ENCODE measurements around the gene DPP9.
"Not testable (repeated sequence)": the region's sequence is repeated elsewhere in the genome, so short reads cannot be mapped to it uniquely, and the experiment has no call there.

The DPP9 gene

DNA sequence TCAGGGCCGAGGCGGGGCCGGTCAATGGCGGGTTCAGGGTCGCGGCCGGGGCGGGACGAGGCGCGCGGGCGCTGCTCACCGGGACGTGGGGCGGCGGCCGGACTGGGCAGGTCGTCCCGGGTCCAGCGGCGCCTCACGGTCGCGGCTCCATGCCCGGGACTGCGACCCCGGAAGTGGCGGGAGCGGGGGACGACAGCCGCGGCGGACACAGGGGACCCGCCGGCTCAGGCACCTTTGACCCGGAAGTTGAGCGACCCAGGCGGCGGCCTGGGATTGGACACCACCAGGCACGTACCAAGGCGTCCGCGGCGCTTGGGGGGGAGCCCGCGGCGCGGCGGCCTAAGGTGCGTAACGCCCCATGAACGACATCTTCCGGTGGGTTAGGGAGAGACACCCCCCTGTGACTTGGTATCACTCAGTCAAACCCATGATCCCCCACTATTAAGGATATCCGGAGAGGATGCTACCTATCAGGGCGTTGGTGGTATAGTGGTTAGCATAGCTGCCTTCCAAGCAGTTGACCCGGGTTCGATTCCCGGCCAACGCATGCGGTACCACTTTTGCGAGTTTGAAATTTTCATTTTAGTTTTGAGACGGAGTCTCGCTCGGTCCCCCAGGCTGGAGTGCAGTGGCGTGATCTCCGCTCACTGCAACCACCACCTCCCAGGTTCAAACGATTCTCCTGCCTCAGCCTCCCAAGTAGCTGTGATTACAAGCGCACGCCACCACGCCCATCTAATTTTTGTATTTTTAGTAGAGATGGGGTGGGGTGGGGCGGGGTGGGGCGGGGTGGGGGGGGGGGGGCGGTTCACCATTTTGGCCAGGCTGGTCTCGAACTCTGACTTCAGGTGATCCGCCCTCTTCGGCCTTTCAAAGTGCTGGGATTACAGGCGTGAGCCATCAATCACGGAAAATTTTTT, at the start of gene DPP9:
TSS of gene DPP9 (minus strand) at position 248 of the 920 bp plus-strand sequence. CDS start 3,936 bp downstream, outside the sequence.
- peak; percentile 99 for DNase-seq (ENCODE audit: low spot score)

GRCh38 chr19:4773047-4773640, 49.5 kb upstream of the DPP9 start:
- no peak for DNase-seq (ENCODE audit: low spot score)

DNA sequence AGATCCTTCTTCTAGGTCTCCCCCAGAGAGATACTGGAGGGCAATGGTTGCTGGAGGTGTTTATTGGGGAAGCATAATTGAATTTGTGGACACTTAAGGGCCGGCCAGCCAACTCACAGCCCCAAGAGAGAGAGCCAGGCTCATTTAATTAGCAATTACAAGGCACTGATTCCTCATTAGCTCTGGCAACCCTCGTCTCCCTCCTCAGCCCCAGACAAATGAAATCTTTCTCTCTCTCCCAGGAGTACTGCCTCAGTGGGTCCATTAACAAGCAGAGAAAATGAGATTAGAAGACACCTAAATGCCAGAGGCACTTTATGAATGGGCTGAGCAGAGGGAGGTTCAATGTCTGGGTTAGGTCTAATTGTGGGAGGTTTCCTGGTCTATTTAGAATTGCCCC, 48.9 kb upstream of the DPP9 start:
- DNase-seq (ENCODE audit: low spot score): no peak

DNA sequence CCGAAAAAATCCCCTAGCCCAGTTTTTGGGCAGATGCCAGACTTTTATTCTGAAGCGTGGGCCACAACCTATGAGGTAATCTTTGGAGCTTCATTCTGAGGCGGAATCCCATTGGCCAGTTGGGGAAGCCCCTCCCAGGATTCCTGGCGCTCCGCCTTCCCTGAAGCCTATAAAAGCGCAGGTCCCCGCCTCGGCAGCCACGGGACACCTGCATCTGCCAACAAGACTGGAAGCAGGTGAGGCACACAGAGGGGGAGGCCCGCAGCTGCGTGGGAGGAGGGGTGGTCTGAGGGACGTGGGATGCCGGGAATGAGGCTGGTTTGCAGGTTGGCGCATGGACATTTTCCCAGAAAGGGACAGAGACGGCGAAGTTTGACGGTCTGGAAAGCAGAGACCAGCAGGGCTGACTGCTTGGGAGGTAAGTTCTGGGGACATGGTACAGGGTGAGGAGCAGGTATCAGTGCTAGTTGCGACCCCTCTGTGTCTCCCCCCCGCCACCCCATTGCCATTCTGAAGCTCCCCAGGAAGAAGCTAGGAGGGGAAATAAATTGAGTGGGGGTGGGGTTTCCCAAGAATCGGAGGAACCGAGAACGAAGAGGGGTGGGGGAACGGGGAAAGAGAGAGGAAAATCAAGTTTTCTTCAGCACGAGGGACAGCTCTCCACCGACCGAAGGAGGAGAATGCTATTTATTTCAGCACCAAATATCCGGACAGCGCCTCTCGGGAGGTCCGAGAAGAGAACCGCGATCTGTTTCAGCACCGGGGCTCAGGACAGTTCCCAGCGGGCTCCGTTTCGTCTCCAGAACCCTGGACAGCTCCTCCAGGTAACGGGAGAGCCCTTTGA, 45.5 kb upstream of the DPP9 start:
- DNase-seq (ENCODE audit: low spot score): peak; percentile 97

DNA sequence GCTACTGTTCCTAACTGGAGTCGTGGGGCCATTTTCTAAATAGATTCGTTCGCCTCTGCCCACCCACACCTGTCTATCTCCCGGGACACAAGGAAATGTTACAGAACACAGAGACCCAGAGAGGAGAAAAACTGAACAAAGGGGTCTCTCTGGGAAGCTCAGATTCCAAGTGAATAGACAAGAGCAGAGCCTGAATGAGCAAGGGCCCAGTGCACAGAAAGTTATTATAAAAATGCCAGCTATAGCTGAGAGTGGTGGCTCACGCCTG, 40.7 kb upstream of the DPP9 start:
- DNase-seq (ENCODE audit: low spot score): no peak

GRCh38 chr19:4763021-4763420, 39.4 kb upstream of the DPP9 start:
- no peak for DNase-seq (ENCODE audit: low spot score)

DNA sequence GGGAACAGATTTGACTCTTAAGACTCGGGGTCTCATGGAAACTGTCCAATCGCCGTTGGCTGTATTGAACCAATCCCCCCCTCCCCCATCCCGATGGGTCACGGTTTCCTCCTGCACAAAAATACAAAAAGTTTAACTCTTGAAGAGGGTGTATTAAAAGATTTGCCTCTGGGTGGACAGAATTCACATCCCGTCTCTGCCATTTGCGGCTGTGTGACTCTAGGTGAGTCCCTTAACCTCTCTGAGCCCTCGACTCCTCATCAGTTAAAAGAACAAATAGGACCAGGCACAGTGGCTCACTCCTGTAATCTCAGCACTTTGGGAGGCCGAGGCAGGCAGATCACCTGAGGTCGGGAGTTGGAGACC, 36.6 kb upstream of the DPP9 start:
- DNase-seq (ENCODE audit: low spot score): no peak

DNA sequence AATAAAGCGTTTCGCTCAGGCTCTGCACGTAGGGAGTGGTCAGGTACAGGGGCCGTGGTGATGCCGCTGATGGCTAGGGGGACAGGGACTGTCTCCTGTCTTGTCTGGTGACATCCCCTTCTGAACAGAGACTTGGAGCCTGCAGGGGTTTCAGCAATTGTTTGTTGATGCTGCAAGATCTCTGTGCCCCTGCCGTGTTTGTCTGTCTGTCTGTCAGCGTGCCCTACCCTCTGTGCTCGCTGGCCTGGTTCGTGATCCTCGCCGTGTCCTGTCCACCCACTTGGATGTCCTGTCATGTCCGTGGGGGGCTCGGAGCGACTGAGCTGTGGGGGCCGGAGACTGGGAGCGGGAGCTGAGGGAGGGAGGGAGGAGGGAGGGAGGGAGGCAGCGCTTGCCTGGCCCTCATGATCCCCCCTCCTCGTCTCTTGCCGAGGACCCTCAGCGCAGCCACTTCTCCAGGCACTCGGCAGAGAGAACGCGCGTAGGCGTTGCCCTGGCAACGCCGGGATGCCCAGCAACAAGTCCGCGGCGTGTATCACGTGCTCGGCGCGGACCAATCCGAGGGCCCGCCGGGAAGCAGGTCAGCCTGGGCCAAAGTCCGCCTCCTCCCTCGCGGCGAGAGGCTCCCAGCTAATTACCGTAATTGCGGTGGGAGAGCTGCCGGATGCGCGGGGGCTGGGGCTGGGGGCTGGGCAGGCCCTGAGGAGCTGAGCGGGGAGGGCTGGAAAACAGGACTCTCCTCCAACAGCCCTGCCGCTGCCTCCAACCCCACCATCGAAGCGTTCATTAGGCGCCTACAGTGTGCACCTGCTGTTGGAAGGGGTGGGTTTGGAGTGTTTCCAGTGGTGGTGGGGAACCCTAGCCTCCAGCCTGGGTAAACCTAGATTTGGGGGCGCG, 36.0 kb upstream of the DPP9 start:
- peak; percentile 92 for DNase-seq (ENCODE audit: low spot score)

DNA sequence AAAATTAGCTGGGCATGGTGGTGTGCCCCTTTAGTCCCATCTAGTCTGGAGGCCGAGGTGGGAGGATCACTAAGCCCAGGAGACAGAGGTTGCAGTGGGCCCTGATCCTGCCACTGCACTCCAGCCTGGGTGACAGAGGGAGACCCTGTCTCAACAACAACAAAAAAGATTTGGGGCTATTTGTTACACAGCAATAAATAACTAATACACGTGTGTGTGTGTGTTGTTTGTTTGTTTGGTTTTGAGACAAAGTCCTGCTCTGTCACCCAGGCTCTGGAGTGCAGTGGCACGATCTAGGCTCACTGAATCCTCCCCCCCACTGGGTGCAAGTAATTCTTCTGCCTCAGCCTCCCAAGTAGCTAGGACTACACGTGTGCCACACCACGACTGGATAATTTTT, 35.0 kb upstream of the DPP9 start:
- DNase-seq (ENCODE audit: low spot score): no peak

GRCh38 chr19:4758082-4758481, 34.4 kb upstream of the DPP9 start:
- no peak for DNase-seq (ENCODE audit: low spot score)

GRCh38 chr19:4755459-4755858, 31.8 kb upstream of the DPP9 start:
- no peak for DNase-seq (ENCODE audit: low spot score)

DNA sequence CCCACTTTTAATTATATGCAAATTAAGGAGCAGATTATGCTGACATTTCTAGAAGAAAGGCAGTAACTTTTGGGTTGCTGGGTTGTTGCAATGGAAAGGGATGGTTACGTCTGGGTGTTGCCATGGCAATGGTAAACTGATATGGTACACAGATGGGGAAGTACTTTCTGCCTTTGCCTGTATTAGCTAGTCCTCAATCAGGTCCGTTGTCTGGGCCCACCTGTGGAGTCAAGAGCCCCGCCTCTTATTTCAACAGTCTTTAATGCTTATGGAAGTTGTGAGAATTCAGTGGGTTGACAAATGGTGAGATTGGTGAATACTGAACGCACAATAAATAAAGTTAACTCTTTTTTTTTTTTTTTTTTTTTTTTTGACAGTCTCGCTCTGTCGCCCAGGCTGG, 30.6 kb upstream of the DPP9 start:
- DNase-seq (ENCODE audit: low spot score): no peak

- no peak for DNase-seq (ENCODE audit: low spot score)
Measured at GRCh38 chr19:4749870-4750590, 26.4 kb upstream of the DPP9 start.

DNA sequence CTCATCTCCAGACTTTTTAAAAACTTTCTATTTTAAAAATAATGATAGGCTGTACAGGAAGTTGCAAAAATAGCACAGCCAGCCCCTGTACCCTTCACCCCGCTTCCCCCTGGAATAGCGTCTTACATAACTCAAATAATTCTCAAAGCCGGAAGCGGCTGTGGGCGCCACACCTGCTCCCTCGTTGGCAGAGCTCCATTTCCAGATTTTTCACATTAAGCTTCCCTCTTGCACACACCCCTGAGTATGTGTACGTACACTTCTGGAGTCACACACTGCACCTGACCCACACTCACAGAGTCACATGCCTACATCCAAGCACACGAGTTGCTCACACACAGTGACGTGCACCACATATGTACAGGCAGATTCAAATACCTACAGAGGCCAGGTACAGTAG, 24.9 kb upstream of the DPP9 start:
- DNase-seq (ENCODE audit: low spot score): no peak

DNA sequence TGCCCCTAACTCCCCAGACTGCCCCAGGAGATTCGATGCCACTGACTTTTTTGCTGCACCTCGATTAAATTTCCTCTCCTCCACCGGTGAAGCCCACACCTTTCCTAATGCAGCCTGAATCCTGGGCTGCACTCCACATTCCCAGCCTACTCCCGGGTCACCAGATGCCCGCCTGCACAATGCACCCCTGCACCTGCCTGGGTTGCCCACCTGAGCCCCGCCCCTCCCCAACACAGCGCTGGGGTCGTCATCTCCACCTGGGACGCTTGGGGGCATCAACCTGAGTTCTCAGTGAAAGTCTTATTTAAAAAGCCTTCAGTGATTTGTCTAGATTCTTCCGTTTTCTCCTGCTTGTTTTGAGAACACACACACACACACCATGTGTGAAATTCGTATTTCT, 24.5 kb upstream of the DPP9 start:
- DNase-seq (ENCODE audit: low spot score): no peak

DNA sequence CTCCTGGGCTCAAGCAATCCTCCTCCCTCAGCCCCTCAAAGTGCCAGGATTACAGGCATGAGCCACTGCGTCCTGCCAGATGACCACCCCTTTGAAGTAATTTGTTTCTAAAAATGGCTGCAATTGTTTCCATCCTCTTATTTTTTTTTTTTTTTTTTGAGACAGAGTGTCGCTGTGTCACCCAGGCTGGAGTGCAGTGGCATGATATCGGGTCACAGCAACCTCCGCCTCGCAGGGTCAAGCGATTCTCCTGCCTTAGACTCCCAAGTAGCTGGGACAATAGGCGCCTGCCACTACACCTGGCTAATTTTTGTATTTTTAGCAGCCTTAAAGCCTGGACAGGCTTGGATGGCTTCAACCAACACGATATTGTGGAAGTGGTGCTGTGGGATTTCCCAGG, 22.3 kb upstream of the DPP9 start:
- no peak for DNase-seq (ENCODE audit: low spot score)

DNA sequence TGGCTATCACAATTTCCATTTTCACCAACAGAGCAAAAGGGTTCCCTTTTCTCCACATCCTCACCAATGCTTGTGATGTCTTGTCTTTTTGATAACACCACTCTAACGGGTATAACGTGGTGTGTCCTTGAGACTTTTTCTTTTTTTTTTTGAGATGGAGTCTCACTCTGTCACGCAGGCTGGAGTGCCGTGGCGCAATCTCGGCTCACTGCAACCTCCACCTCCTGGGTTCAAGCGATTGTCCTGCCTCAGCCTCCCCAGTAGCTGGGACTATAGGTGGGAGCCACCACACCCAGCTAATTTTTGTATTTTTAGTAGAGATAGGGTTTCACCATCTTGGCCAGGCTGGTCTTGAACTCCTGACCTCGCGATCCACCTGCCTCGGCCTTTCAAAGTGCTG, 21.5 kb upstream of the DPP9 start:
- not testable (repeated sequence) for DNase-seq (ENCODE audit: low spot score)

DNA sequence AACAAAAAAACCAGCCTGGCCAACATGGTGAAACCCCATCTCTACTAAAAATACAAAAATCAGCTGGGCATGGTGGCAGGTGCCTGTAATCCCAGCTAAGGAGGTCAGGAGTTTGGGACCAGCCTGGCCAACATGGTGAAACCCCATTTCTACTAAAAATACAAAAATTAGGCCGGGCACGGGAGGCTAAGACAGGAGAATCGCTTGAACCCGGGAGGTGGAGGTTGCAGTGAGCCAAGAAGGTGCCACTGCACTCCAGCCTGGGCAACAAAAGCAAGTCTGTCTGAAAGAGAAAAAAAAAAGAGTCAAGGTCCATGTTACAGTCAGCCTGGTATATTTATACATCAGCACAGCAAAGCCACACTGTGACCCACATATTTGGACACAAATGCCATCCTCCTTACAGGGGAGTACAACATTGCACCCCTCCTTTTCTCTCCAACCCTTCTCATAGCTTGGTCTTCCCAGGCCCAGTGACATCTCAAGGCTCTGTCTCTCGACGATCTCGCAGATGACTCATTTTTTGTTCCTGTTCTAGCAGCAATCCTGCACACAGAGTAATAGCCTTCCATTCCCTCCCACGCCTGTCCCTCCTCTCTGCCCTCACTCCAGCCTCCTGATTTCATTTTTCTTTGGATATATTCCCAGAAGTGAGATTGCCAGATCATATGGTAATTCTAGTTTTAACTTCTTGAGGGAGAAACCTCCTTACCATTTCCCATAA, 21.0 kb upstream of the DPP9 start:
- peak; percentile 71 for DNase-seq (ENCODE audit: low spot score)

- DNase-seq (ENCODE audit: low spot score): peak; percentile 9
Measured at GRCh38 chr19:4742723-4743646, 19.3 kb upstream of the DPP9 start.
